GM12878 (cell line): ENCODE results near the gene LCA5. TPM values are rescaled to one million over a fixed set of nuclear protein-coding genes. Genes with fewer than 3 reads are reported as not detected.

Source experiments
- ATAC-seq: fragments of 200-7000 bp; cut with Tn5 transposase; 3 replicates; pipeline ENCODE4 v1.9.1; 2020; ENCODE audit warnings: mild to moderate bottlenecking, moderate library complexity
- BruUV-seq: library from RNA; stranded (reverse); fragments of 400-500 nt; replicated peaks from 2 replicates; lab custom pipeline; 2021; lab: Mats Ljungman, UMichigan
- CTCF ChIA-PET: fragments of 300-600 bp; sonication (Branson Sonifier 250); formaldehyde crosslinking; extraction: SDS; loops from one replicate; lab custom pipeline; 2021; ENCODE audit warnings: inconsistent platforms; lab: Yijun Ruan, JAX
- POLR2A ChIA-PET: fragments of 350-600 bp; formaldehyde crosslinking; extraction: SDS; loops from one replicate; lab custom pipeline; 2021; ENCODE audit warnings: inconsistent platforms; lab: Charles Lee
- RAD21 ChIA-PET: fragments of 300-600 bp; sonication (Branson Sonifier 250); formaldehyde crosslinking; loops from one replicate; lab custom pipeline; 2023; ENCODE audit warnings: antibody characterized with exemption; ENCODE audit not compliant: unreplicated experiment; lab: Charles Lee
- SMC1A ChIA-PET: fragments of 300-600 bp; sonication (Branson Sonifier 250); formaldehyde crosslinking; loops from one replicate; lab custom pipeline; 2023; ENCODE audit not compliant: unreplicated experiment, uncharacterized antibody; lab: Charles Lee
- DNase-seq: peaks from one replicate; pipeline ENCODE4 v3.0.0-alpha.2; 2011; ENCODE audit warnings: low read depth, low spot score
- FAIRE-seq: peaks from 3 replicates; lab custom pipeline; 2011; peaks lifted over from hg19 to GRCh38; lab: Jason Lieb, UNC
- H2AFZ ChIP-seq: 2 replicates; pipeline ENCODE4 v1.6.0; 2011; ENCODE audit warnings: low read depth, low read length, control low read depth; ENCODE audit not compliant: control insufficient read depth
- H3K27ac ChIP-seq: 2 replicates; pipeline ENCODE4 v1.5.1; 2011; ENCODE audit warnings: control low read depth; ENCODE audit not compliant: control insufficient read depth, insufficient read depth
- H3K27me3 ChIP-seq, 2 experiments: replicated peaks in 1 of 2; 2 replicates each; pipeline versions ENCODE4 v1.6.0 to v1.6.1; 2011; ENCODE audit warnings: low read length in 1 of 2; ENCODE audit not compliant: control insufficient read depth in 2 of 2, insufficient read depth in 2 of 2
- H3K36me3 ChIP-seq, 2 experiments: 2 replicates each; pipeline ENCODE4 v1.5.1; 2011; ENCODE audit warnings: low read length in 1 of 2; ENCODE audit not compliant: control insufficient read depth in 2 of 2, insufficient read depth in 2 of 2
- H3K4me1 ChIP-seq: 2 replicates; pipeline ENCODE4 v1.6.1; 2011; ENCODE audit warnings: mild to moderate bottlenecking, low read length, moderate library complexity, mixed read lengths; ENCODE audit not compliant: control insufficient read depth, insufficient read depth
- H3K4me2 ChIP-seq: 2 replicates; pipeline ENCODE4 v1.6.0; 2011; ENCODE audit warnings: control low read depth; ENCODE audit not compliant: control insufficient read depth, insufficient read depth
- H3K4me3 ChIP-seq: fragments of 200-600 bp; sonication (generic); 2 replicates; pipeline ENCODE4 v1.5.1; 2016
- H3K79me2 ChIP-seq: 2 replicates; pipeline ENCODE4 v1.6.0; 2011; ENCODE audit warnings: low read length; ENCODE audit not compliant: control insufficient read depth, insufficient read depth
- H3K9ac ChIP-seq: 2 replicates; pipeline ENCODE4 v1.8.0; 2011; ENCODE audit warnings: low read length, control low read depth, mixed read lengths; ENCODE audit not compliant: control insufficient read depth, insufficient read depth
- H3K9me3 ChIP-seq: replicated peaks from 3 replicates; pipeline ENCODE4 v1.5.1; 2011; ENCODE audit warnings: mild to moderate bottlenecking, low read length; ENCODE audit not compliant: control insufficient read depth, insufficient read depth
- H4K20me1 ChIP-seq: 2 replicates; pipeline ENCODE4 v1.6.0; 2011; ENCODE audit not compliant: control insufficient read depth, insufficient read depth
- CHD2 ChIP-seq: IDR thresholded peaks from 2 replicates; pipeline ENCODE4 v1.6.1; 2011; ENCODE audit warnings: low read depth, low read length, improper control_type of control experiment, borderline replicate concordance
- ELK1 ChIP-seq: IDR thresholded peaks from 2 replicates; pipeline ENCODE4 v1.6.1; 2012; ENCODE audit warnings: low read depth, low read length, improper control_type of control experiment
- ESRRA ChIP-seq: IDR thresholded peaks from 2 replicates; pipeline ENCODE4 v1.6.1; 2012; ENCODE audit warnings: mild to moderate bottlenecking, low read length, improper control_type of control experiment
- EZH2 ChIP-seq: IDR thresholded peaks from 2 replicates; pipeline ENCODE4 v1.6.1; 2012; ENCODE audit warnings: low read depth, mild to moderate bottlenecking, control low read depth, inconsistent platforms, low read length, borderline replicate concordance; ENCODE audit not compliant: control insufficient read depth
- HDAC6 ChIP-seq: fragments of 200-600 bp; sonication (generic); IDR thresholded peaks from one replicate; pipeline ENCODE4 v1.8.0; 2017; ENCODE audit warnings: antibody characterized with exemption; ENCODE audit not compliant: unreplicated experiment
- IRF4 ChIP-seq: IDR thresholded peaks from 2 replicates; pipeline ENCODE4 v1.6.1; 2011; ENCODE audit warnings: low read depth, low read length
- PML ChIP-seq: IDR thresholded peaks from 2 replicates; pipeline ENCODE4 v1.6.1; 2012; ENCODE audit warnings: low read length, inconsistent platforms
- RAD51 ChIP-seq: fragments of 450-650 bp; IDR thresholded peaks from 2 replicates; pipeline ENCODE4 v1.6.1; 2016; ENCODE audit warnings: moderate library complexity, mild to moderate bottlenecking, inconsistent platforms
- SKIL ChIP-seq: fragments of 450-650 bp; IDR thresholded peaks from 2 replicates; pipeline ENCODE4 v1.6.1; 2017; ENCODE audit warnings: mild to moderate bottlenecking, low read depth, inconsistent platforms; ENCODE audit not compliant: poor library complexity, severe bottlenecking
- SMC3 ChIP-seq: IDR thresholded peaks from 2 replicates; pipeline ENCODE4 v1.6.1; 2011; ENCODE audit warnings: low read length, improper control_type of control experiment, borderline replicate concordance
- SP1 ChIP-seq: IDR thresholded peaks from one replicate; pipeline ENCODE4 v1.6.1; 2011; ENCODE audit warnings: low read depth, low read length
- WRNIP1 ChIP-seq: IDR thresholded peaks from 2 replicates; pipeline ENCODE4 v1.6.1; 2011; ENCODE audit warnings: low read depth, low read length, improper control_type of control experiment, borderline replicate concordance
- YY1 ChIP-seq: IDR thresholded peaks from 2 replicates; pipeline ENCODE4 v1.6.1; 2011; ENCODE audit warnings: low read depth, mild to moderate bottlenecking, low read length
- WGBS: methylation state at CpG from one replicate; pipeline ENCODE4 v1.1.6; 2016; ENCODE audit warnings: low lambda C conversion rate; ENCODE audit not compliant: insufficient replicate concordance, insufficient coverage; ENCODE audit errors: missing lambda C conversion rate; 5-methylcytosine and 5-hydroxymethylcytosine counted together
- in situ Hi-C: fragments of 300-500 bp; cut with MboI; formaldehyde crosslinking; loops from 9 replicates; pipeline ENCODE4 v1.14.3; 2018; ENCODE audit warnings: mixed read lengths
- intact Hi-C: fragments of 100-400 bp; cut with micrococcal nuclease; formaldehyde crosslinking; loops from one replicate; pipeline ENCODE4 v1.14.2; 2022; ENCODE audit not compliant: unreplicated experiment
- polyA plus RNA-seq, 11 experiments: library from polyadenylated mRNA; depleted of rRNA in 4 of 11; unstranded in 6 of 11; stranded (reverse) in 5 of 11; fragments of >200 nt; fragmentation: Nextera tagmentation in 4 of 11; fragmentation: Illumina TruSeq in 1 of 11; extraction: Ambion mirVana in 4 of 11; extraction: Trizol in 1 of 11; gene quantifications; 1 replicate in 1 of 11; 2 replicates in 10 of 11; pipeline versions ENCODE4 v1.2.1 to v1.2.3, GENCODE V29; 2011 to 2016; ENCODE audit warnings: inconsistent platforms in 2 of 11, missing spikeins in 2 of 11, low read depth in 1 of 11
- total RNA-seq, 4 experiments: library from RNA; depleted of rRNA in 3 of 4; stranded (reverse); fragments of >200 nt in 3 of 4; fragmentation: Illumina TruSeq in 1 of 4; extraction: Trizol in 1 of 4; gene quantifications; 2 replicates each; pipeline versions ENCODE4 v1.2.1 to v1.2.3, GENCODE V29; 2013 to 2021

The LCA5 gene
- total and polyA plus RNA-seq, 10 of the 15 experiments (the other 5 are each of a cell fraction or from before 2014, with no cell fraction given), result 0.13 to 0.45 (median 0.27) TPM

GRCh38 chr6:79564636-79565035 is 27.4 kb upstream of the LCA5 start:
- no peaks in the 10 kb centered on the region for H3K36me3 ChIP-seq
- no peak for DNase-seq
- SMC1A ChIA-PET, result interaction anchor here (0.7 to 1.2 kb wide), 2 partner anchors 17 to 419 kb away, joined by 3 read pairs; no protein-coding TSS in a partner anchor
- POLR2A ChIA-PET, result no interaction called here
- no peaks in the 10 kb centered on the region for H4K20me1 ChIP-seq
- no peak overlapping the region for H3K27ac ChIP-seq
- CTCF ChIA-PET, result no interaction called here
- no peak overlapping the region for H2AFZ ChIP-seq
- H3K27me3 ChIP-seq, result no peaks in the 10 kb centered on the region
- no peak overlapping the region for H3K4me3 ChIP-seq
- FAIRE-seq, result no peak
- no peaks in the 10 kb centered on the region for H3K9me3 ChIP-seq
- H3K79me2 ChIP-seq, result no peaks in the 10 kb centered on the region
- WGBS, result 68% methylated on average over 2 of the region's 2 CpGs
- in situ Hi-C loops, result no loop called here
- no peaks in the 10 kb centered on the region for H3K4me1 ChIP-seq
- intact Hi-C loops, result no loop called here
- no peak overlapping the region for H3K4me2 ChIP-seq
- no peak overlapping the region for H3K9ac ChIP-seq
- RAD21 ChIA-PET, result no interaction called here
- ATAC-seq, result no peak
- no peak for TF ChIP-seq WRNIP1
- TF ChIP-seq ELK1, result no peak
- no peak for TF ChIP-seq RAD51
- TF ChIP-seq IRF4, result no peak
- TF ChIP-seq YY1, result no peak
- TF ChIP-seq HDAC6, result no peak
- TF ChIP-seq ESRRA, result no peak
- TF ChIP-seq PML, result no peak
- TF ChIP-seq SMC3, result no peak
- TF ChIP-seq SKIL, result no peak
- TF ChIP-seq SP1, result no peak
- no peak for TF ChIP-seq CHD2
- TF ChIP-seq EZH2, result no peak
- TF ChIP-seq, all 136 proteins: peak for 0
- BruUV-seq, result no TSS peak
